Testis (tissue), 2 donors: ENCODE results near the gene KCNK7.

Experiments used
- POLR2A ChIP-seq: fragments of 450-650 bp; IDR thresholded peaks from one replicate; pipeline ENCODE4 v1.6.1; 2017; ENCODE audit warnings: antibody characterized with exemption, mild to moderate bottlenecking, moderate library complexity
- TF ChIP-seq, protein P1 (sequence below), 3 experiments: fragments of 450-650 bp in 2 of 3; fragments of 200-600 bp in 1 of 3; sonication (generic) in 1 of 3; IDR thresholded peaks; one replicate each; pipeline ENCODE4 v1.5.1; 2016 to 2019; ENCODE audit warnings: antibody characterized with exemption in 3 of 3, mild to moderate bottlenecking in 2 of 3, moderate library complexity in 1 of 3

DNA sequence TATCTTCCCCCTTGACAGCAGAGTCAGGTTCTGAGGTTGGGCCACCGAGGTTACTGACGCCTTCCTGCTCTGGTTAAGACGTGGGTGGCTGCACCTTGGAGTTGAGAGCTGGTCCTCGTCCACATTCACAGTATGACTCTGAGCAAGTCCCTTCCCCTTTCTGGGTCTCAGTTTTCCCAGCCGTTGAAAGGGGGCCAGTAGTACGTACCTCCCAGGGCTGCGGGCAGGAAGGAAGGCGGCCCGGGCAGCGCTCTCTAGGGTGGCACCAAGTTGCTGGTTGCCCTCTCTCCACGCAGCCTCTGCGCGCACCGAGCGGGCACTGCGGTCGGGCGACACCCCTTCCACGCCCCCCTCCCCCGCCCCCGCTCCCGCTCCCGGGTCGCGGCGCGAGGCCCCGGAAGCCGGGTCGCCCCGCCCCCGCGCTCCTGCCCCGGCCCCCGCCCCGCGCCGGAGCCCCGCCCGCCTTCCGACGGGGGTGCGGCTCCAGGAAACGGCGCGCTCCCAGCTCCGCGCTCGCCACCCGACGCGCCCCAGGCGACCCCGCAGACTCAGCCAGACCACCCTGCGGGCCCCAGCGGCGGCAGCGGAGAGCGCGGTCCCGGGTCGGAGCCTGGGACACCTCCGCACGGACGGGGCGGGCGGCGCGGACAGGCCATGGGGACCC, 19.9 kb downstream of the KCNK7 start, which contains the start of gene EHBP1L1:
- TF ChIP-seq, protein P1, sequence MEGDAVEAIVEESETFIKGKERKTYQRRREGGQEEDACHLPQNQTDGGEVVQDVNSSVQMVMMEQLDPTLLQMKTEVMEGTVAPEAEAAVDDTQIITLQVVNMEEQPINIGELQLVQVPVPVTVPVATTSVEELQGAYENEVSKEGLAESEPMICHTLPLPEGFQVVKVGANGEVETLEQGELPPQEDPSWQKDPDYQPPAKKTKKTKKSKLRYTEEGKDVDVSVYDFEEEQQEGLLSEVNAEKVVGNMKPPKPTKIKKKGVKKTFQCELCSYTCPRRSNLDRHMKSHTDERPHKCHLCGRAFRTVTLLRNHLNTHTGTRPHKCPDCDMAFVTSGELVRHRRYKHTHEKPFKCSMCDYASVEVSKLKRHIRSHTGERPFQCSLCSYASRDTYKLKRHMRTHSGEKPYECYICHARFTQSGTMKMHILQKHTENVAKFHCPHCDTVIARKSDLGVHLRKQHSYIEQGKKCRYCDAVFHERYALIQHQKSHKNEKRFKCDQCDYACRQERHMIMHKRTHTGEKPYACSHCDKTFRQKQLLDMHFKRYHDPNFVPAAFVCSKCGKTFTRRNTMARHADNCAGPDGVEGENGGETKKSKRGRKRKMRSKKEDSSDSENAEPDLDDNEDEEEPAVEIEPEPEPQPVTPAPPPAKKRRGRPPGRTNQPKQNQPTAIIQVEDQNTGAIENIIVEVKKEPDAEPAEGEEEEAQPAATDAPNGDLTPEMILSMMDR (IDR thresholded peaks at IDR 0.05), result no peak
- TF ChIP-seq POLR2A, result no peak
